OCI-LY1 (cell line): ENCODE data around the gene SLC17A7.

Experiments used
- CTCF ChIP-seq: fragments of 200-600 bp; sonication (generic), shearing (Covaris generic); IDR thresholded peaks from 2 replicates; pipeline ENCODE4 v1.5.1; 2017; ENCODE audit warnings: mild to moderate bottlenecking, antibody characterized with exemption, low read length, moderate library complexity, mixed read lengths
- EZH2 ChIP-seq: fragments of 200-600 bp; sonication (generic), shearing (Covaris generic); IDR thresholded peaks from 2 replicates; pipeline ENCODE4 v1.8.0; 2017; ENCODE audit warnings: borderline replicate concordance, mixed run types, mild to moderate bottlenecking, antibody characterized with exemption, low read length, moderate library complexity, mixed read lengths

GRCh38 chr19:49425178-49425577 is 16.1 kb downstream of the SLC17A7 start, which contains the start of gene GFY:
- TF ChIP-seq CTCF (no peak), EZH2 (no peak)
